K562 (cell line): Measurements from ENCODE around the gene VWA1. TPM values are rescaled to one million over a fixed set of nuclear protein-coding genes. Genes with fewer than 3 reads are reported as not detected.

ENCODE experiments used
- ADNP ChIP-seq: fragments of 200-800 bp; sonication (Bioruptor generic); IDR thresholded peaks from 2 replicates; pipeline ENCODE4 v1.6.1; 2016; ENCODE audit warnings: missing genetic modification characterization, missing compliant biosample characterization
- CEBPG ChIP-seq, 3 experiments: fragments of 200-800 bp in 1 of 3; sonication (Bioruptor generic) in 1 of 3; sonication (generic) in 1 of 3; formaldehyde crosslinking in 1 of 3; IDR thresholded peaks in 2 of 3; conservative IDR thresholded peaks in 1 of 3; 2 replicates each; pipeline versions ENCODE4 v1.6.1 to v1.8.0; 2016 to 2022; ENCODE audit warnings: missing compliant biosample characterization in 2 of 3, missing genetic modification characterization in 2 of 3, mild to moderate bottlenecking in 1 of 3, missing genetic modification reagents in 1 of 3
- DPF2 ChIP-seq: fragments of 450-650 bp; IDR thresholded peaks from 2 replicates; pipeline ENCODE4 v1.6.1; 2016
- EGR1 ChIP-seq: fragments of 450-650 bp; conservative IDR thresholded peaks from 2 replicates; pipeline ENCODE4 v1.6.1; 2017; ENCODE audit warnings: mild to moderate bottlenecking
- EHMT2 ChIP-seq: fragments of 450-650 bp; IDR thresholded peaks from 2 replicates; pipeline ENCODE4 v1.6.1; 2018; ENCODE audit warnings: antibody characterized with exemption
- FOXP1 ChIP-seq: sonication (generic); formaldehyde crosslinking; IDR thresholded peaks from 2 replicates; pipeline ENCODE4 v1.8.0; 2022; ENCODE audit warnings: mild to moderate bottlenecking, missing genetic modification reagents
- GABPA ChIP-seq: fragments of 200-800 bp; sonication (Bioruptor generic); conservative IDR thresholded peaks from 2 replicates; pipeline ENCODE4 v1.6.1; 2016; ENCODE audit warnings: low read depth, missing genetic modification characterization, missing compliant biosample characterization
- KAT2B ChIP-seq: IDR thresholded peaks from one replicate; pipeline ENCODE4 v1.6.1; 2012; ENCODE audit warnings: low read depth, mild to moderate bottlenecking, control low read depth, inconsistent platforms, low read length, moderate library complexity
- LARP7 ChIP-seq: fragments of 450-650 bp; IDR thresholded peaks from 2 replicates; pipeline ENCODE4 v1.6.1; 2016
- RBM25 ChIP-seq: fragments of 200-400 bp; formaldehyde crosslinking; IDR thresholded peaks from 2 replicates; pipeline ENCODE4 v1.6.1; 2018; ENCODE audit warnings: low read length, low read depth, moderate library complexity; ENCODE audit not compliant: severe bottlenecking
- RCOR1 ChIP-seq, 2 experiments: IDR thresholded peaks; 2 replicates each; pipeline ENCODE4 v1.6.1; 2012; ENCODE audit warnings: low read depth in 2 of 2, low read length in 2 of 2, borderline replicate concordance in 1 of 2, improper control_type of control experiment in 1 of 2
- SIX5 ChIP-seq, 2 experiments: IDR thresholded peaks; 2 replicates each; pipeline ENCODE4 v1.6.1; 2011; ENCODE audit warnings: low read length in 2 of 2, borderline replicate concordance in 1 of 2, low read depth in 1 of 2, mild to moderate bottlenecking in 1 of 2, moderate library complexity in 1 of 2; ENCODE audit not compliant: insufficient read depth in 1 of 2
- SNRNP70 ChIP-seq: fragments of 200-400 bp; formaldehyde crosslinking; optimal IDR thresholded peaks from 2 replicates; pipeline ENCODE3; 2017; ENCODE audit warnings: low read depth, low read length
- TAL1 ChIP-seq: fragments of 450-650 bp; IDR thresholded peaks from 2 replicates; pipeline ENCODE4 v1.6.1; 2016; ENCODE audit warnings: mild to moderate bottlenecking
- YY1 ChIP-seq, 3 experiments: IDR thresholded peaks; 2 replicates each; pipeline ENCODE4 v1.6.1; 2011; ENCODE audit warnings: low read length in 2 of 3, mild to moderate bottlenecking in 2 of 3, moderate library complexity in 2 of 3, borderline replicate concordance in 1 of 3, control low read depth in 1 of 3, low read depth in 1 of 3; ENCODE audit not compliant: insufficient read depth in 3 of 3, insufficient replicate concordance in 2 of 3, control insufficient read depth in 1 of 3, insufficient read length in 1 of 3; ENCODE audit errors: extremely low read depth in 1 of 3
- polyA plus RNA-seq, 8 experiments: library from polyadenylated mRNA; depleted of rRNA in 4 of 8; stranded (reverse) in 5 of 8; unstranded in 3 of 8; fragments of >200 nt; fragmentation: Nextera tagmentation in 2 of 8; fragmentation: Illumina TruSeq in 1 of 8; extraction: Ambion mirVana in 2 of 8; extraction: Trizol in 1 of 8; gene quantifications; 2 replicates each; pipeline versions ENCODE4 v1.2.1 to v1.2.3, GENCODE V29; 2011 to 2014; ENCODE audit warnings: inconsistent platforms in 1 of 8, missing spikeins in 1 of 8
- total RNA-seq, 7 experiments: library from RNA; depleted of rRNA in 6 of 7; stranded (reverse); fragments of >200 nt in 6 of 7; fragmentation: Illumina TruSeq in 2 of 7; extraction: Trizol in 2 of 7; gene quantifications; 2 replicates each; pipeline versions ENCODE4 v1.2.1 to v1.2.3, GENCODE V29; 2011 to 2021; ENCODE audit warnings: low replicate concordance in 1 of 7
- TF ChIP-seq, protein P1 (sequence below): sonication (generic); formaldehyde crosslinking; IDR thresholded peaks from 2 replicates; pipeline ENCODE4 v1.8.0; 2022; ENCODE audit warnings: mild to moderate bottlenecking, missing genetic modification reagents, borderline replicate concordance
- TF ChIP-seq, protein P2 (sequence below): fragments of 450-650 bp; formaldehyde crosslinking; IDR thresholded peaks from 2 replicates; pipeline ENCODE4 v1.4.0; 2022; ENCODE audit warnings: missing genetic modification characterization
- TF ChIP-seq, protein P3 (sequence below): sonication (generic); formaldehyde crosslinking; IDR thresholded peaks from 2 replicates; pipeline ENCODE4 v1.8.0; 2022; ENCODE audit warnings: mild to moderate bottlenecking, missing genetic modification reagents
- TF ChIP-seq, protein P4 (sequence below), 2 experiments: fragments of 250-450 bp in 1 of 2; fragments of 450-650 bp in 1 of 2; sonication (Bioruptor Pico) in 1 of 2; IDR thresholded peaks; 2 replicates each; pipeline versions ENCODE4 v1.6.1 to v1.8.0; 2016 to 2021; ENCODE audit warnings: mild to moderate bottlenecking in 2 of 2, moderate library complexity in 2 of 2, missing compliant biosample characterization in 1 of 2, missing genetic modification characterization in 1 of 2

VWA1 gene
- total and polyA plus RNA-seq, 9 of the 15 experiments (the other 6 are each of a cell fraction or from before 2014, with no cell fraction given) = 0.01 to 6.4 (median 0.85) TPM

DNA sequence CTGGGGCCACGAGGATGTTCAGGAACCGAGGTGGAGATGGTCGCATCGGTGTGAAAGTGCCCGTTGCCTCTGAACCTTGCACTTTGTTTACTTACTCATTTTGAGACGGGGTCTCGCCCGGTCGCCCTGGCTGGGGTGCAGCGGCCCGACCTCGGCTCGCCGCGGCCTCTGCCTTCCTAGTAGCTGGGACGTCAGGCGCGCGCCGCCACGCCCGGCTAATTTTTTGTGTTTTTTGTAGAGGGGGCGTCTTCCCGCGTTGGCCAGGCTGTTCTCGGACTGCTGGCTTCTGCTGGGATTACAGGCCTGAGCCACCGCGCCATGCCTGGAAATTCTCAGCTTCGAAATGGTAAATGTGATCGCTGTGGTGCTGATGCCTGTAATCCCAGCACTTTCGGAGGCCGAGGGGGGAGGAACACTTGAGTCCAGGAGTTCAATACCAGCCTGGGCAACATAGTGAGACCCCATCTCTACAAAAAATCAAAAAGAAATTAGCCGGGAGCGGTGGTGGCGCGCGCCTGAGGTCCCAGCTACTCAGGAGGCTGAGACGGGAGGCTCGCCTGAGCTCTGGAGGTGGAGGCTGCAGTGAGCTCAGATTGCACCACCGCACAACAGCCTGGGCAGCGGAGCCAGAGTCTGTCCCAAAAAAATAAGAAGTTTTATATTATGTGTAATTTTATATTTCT, 27.7 kb upstream of the VWA1 start (continued):
- TF ChIP-seq GABPA (tag) (peak; percentile 73; the same call in 1 of the 2 replicates), DPF2 (0 out of 2 replicates have a peak, but pooled peaks have one; percentile 19), KAT2B (no peak), EHMT2 (no peak), LARP7 (no peak), YY1 (IDR thresholded peaks at IDR 0.05; ENCODE audit: borderline replicate concordance in 1 of 3, control insufficient read depth in 1 of 3, extremely low read depth in 1 of 3, insufficient read depth in 3 of 3, insufficient read length in 1 of 3, insufficient replicate concordance in 2 of 3, low read depth in 1 of 3, low read length in 2 of 3) (peak in 1 of 3 experiments; percentile 10), SNRNP70 (peak; percentile 37), SIX5 (IDR thresholded peaks at IDR 0.05; ENCODE audit: borderline replicate concordance in 1 of 2, insufficient read depth in 1 of 2, low read depth in 1 of 2, low read length in 2 of 2) (no peak), TAL1 (0 out of 2 replicates have a peak, but pooled peaks have one; percentile 8), ADNP (tag) (no peak), RBM25 (peak; percentile 81), EGR1 (0 out of 2 replicates have a peak, but pooled peaks have one; percentile 14), FOXP1 (CRISPR knock-in tag) (0 out of 2 replicates have a peak, but pooled peaks have one; percentile 27), RCOR1 (IDR thresholded peaks at IDR 0.05; ENCODE audit: borderline replicate concordance in 1 of 2, low read depth in 2 of 2, low read length in 2 of 2) (peak in 1 of 2 experiments; percentile 54; a peak in 1 of 4 replicates), CEBPG (CRISPR knock-in tag; IDR thresholded peaks at IDR 0.05) (no peak), CEBPG (tag; conservative IDR thresholded peaks at IDR 0.05 in 1 of 2, IDR thresholded peaks at IDR 0.05 in 1 of 2) (no peak)
- TF ChIP-seq, protein P1, sequence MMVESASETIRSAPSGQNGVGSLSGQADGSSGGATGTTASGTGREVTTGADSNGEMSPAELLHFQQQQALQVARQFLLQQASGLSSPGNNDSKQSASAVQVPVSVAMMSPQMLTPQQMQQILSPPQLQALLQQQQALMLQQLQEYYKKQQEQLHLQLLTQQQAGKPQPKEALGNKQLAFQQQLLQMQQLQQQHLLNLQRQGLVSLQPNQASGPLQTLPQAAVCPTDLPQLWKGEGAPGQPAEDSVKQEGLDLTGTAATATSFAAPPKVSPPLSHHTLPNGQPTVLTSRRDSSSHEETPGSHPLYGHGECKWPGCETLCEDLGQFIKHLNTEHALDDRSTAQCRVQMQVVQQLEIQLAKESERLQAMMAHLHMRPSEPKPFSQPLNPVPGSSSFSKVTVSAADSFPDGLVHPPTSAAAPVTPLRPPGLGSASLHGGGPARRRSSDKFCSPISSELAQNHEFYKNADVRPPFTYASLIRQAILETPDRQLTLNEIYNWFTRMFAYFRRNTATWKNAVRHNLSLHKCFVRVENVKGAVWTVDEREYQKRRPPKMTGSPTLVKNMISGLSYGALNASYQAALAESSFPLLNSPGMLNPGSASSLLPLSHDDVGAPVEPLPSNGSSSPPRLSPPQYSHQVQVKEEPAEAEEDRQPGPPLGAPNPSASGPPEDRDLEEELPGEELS (CRISPR knock-in tag) = no peak
- TF ChIP-seq, protein P2, sequence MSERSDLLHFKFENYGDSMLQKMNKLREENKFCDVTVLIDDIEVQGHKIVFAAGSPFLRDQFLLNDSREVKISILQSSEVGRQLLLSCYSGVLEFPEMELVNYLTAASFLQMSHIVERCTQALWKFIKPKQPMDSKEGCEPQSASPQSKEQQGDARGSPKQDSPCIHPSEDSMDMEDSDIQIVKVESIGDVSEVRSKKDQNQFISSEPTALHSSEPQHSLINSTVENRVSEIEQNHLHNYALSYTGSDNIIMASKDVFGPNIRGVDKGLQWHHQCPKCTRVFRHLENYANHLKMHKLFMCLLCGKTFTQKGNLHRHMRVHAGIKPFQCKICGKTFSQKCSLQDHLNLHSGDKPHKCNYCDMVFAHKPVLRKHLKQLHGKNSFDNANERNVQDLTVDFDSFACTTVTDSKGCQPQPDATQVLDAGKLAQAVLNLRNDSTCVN = no peak
- TF ChIP-seq, protein P3, sequence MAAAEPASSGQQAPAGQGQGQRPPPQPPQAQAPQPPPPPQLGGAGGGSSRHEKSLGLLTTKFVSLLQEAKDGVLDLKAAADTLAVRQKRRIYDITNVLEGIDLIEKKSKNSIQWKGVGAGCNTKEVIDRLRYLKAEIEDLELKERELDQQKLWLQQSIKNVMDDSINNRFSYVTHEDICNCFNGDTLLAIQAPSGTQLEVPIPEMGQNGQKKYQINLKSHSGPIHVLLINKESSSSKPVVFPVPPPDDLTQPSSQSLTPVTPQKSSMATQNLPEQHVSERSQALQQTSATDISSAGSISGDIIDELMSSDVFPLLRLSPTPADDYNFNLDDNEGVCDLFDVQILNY = no peak
- TF ChIP-seq, protein P4, sequence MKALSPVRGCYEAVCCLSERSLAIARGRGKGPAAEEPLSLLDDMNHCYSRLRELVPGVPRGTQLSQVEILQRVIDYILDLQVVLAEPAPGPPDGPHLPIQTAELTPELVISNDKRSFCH (CRISPR knock-in tag; IDR thresholded peaks at IDR 0.05) = no peak
- TF ChIP-seq, protein P4 (tag; IDR thresholded peaks at IDR 0.05) = no peak
